AG10803 (cell line): ENCODE results near the gene INF2.

Source experiments
- DNase-seq: peaks from one replicate; pipeline ENCODE4 v3.0.0; 2010; ENCODE audit warnings: low read depth
- H3K4me3 ChIP-seq: 2 replicates; pipeline ENCODE4 v1.5.1; 2011; ENCODE audit warnings: mild to moderate bottlenecking, low read length, control low read depth
- CTCF ChIP-seq: conservative IDR thresholded peaks from 2 replicates; pipeline ENCODE4 v1.5.1; 2011; ENCODE audit warnings: mild to moderate bottlenecking, low read length, control low read depth, inconsistent platforms

The INF2 gene

GRCh38 chr14:104717137-104717536, 27.7 kb downstream of the INF2 start:
- DNase-seq, result no peak
- TF ChIP-seq CTCF, result no peak
- H3K4me3 ChIP-seq, result no peak overlapping the region

- no peak for TF ChIP-seq CTCF
- DNase-seq, result no peak
- H3K4me3 ChIP-seq, result no peak overlapping the region
These were observed 28.2 kb downstream of the INF2 start for GRCh38 chr14:104717646-104718045.

- no peak overlapping the region for H3K4me3 ChIP-seq
- no peak for DNase-seq
- TF ChIP-seq CTCF, result no peak
These were observed 28.7 kb downstream of the INF2 start for GRCh38 chr14:104718147-104718546.

- no peak for DNase-seq
- TF ChIP-seq CTCF, result no peak
- H3K4me3 ChIP-seq, result no peak overlapping the region
These were observed 29.5 kb downstream of the INF2 start for GRCh38 chr14:104718871-104719270.

- TF ChIP-seq CTCF, result no peak
- H3K4me3 ChIP-seq, result no peak overlapping the region
- no peak for DNase-seq
These were observed 29.9 kb downstream of the INF2 start for GRCh38 chr14:104719343-104719742.

- no peak for TF ChIP-seq CTCF
- H3K4me3 ChIP-seq, result no peak overlapping the region
- no peak for DNase-seq
These were observed 32.4 kb downstream of the INF2 start for GRCh38 chr14:104721505-104722431.
